Activated naive CD4-positive, alpha-beta T cell treated with anti-CD3 and anti-CD28 coated beads, Interleukin-2, amount 10 ng/mL, durations not matched to agents 7 days and 5 days (primary cell): ENCODE measurements around the gene BCL11A.

Experiments used
- CTCF ChIA-PET: fragments of 350-600 bp; sonication (Branson Sonifier 250); formaldehyde crosslinking; loops from one replicate; lab custom pipeline; 2021; ENCODE audit warnings: antibody characterized with exemption; lab: Charles Lee
- DNase-seq: peaks from one replicate; pipeline ENCODE4 v3.0.0-alpha.2; 2020
- H3K27ac Mint-ChIP-seq: one replicate; pipeline ENCODE4 v1.8.0; 2021; ENCODE audit warnings: mild to moderate bottlenecking, moderate library complexity, mixed read lengths
- H3K27me3 Mint-ChIP-seq: one replicate; pipeline ENCODE4 v1.8.0; 2021; ENCODE audit warnings: mild to moderate bottlenecking, mixed read lengths
- H3K36me3 Mint-ChIP-seq: one replicate; pipeline ENCODE4 v1.8.0; 2021; ENCODE audit warnings: mixed read lengths
- H3K4me1 Mint-ChIP-seq: one replicate; pipeline ENCODE4 v1.8.0; 2021; ENCODE audit warnings: mixed read lengths
- H3K4me3 Mint-ChIP-seq: one replicate; pipeline ENCODE4 v1.8.0; 2021; ENCODE audit warnings: mild to moderate bottlenecking, moderate library complexity, mixed read lengths
- H3K9me3 Mint-ChIP-seq: one replicate; pipeline ENCODE4 v1.8.0; 2021; ENCODE audit warnings: mixed read lengths

Gene BCL11A

DNA sequence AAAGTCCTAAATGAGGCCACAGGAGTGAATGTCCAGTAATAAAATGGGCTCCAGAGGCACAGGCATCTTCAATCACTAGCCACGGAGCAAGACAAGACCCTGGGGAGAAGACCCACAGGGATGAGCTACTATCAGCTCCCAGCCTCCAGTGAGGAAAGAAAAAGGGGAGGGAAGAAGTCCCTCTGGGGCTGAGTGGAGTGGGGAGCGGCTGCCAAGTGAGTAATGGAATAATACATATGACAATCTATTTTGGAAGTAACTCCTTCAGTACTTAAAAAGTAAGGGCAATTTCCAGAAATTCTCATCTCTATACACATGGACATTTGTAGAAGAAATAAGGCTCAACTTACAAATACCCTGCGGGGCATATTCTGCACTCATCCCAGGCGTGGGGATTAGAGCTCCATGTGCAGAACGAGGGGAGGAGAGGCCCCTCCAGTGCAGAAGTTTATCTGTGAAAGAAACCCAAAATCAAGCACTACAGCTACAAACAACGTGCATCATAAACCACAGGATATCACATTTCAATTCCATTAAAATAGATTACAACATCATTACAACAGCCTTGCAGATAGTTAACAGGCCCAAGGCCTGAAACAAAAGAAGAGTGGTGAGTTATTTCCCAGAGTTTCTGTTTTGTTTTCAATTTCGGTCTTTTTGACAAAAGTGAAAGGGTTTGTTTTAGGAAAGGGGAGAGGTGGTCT, 84.9 kb downstream of the BCL11A start:
- H3K4me1 Mint-ChIP-seq: no peaks in the 10 kb centered on the region
- no peak overlapping the region for H3K4me3 Mint-ChIP-seq
- no peak for DNase-seq
- CTCF ChIA-PET: no interaction called here
- H3K9me3 Mint-ChIP-seq: no peaks in the 10 kb centered on the region
- H3K27ac Mint-ChIP-seq: no peak overlapping the region
- H3K27me3 Mint-ChIP-seq: peaks cover 4% of the 10 kb centered on the region
- no peaks in the 10 kb centered on the region for H3K36me3 Mint-ChIP-seq

DNA sequence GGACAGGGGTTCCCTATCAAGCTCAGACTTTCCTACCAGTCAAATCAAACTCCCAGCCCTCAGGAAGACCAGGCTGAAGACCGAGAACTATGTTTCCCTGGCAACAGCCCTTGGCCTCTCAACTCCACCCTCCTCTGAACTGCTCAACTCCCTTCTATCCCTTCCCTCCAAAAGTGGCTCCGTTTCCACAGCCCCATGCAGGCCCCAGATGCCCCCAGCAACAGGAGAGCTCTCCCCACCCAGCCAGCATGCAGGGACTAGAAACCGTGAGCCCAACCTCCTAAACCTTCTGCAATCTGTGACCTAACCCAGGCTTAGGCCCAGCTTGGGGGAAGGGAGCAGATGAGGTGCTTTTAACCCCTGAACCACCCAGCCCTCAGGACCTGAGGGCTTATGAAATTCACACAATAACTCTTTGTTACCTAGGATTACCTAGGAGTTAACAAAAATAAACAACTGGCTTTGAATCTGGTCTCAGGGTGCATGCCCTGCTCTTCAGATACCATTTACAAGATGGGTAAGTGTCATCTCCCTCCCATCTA, 87.2 kb downstream of the BCL11A start:
- H3K4me1 Mint-ChIP-seq: no peaks in the 10 kb centered on the region
- H3K36me3 Mint-ChIP-seq: no peaks in the 10 kb centered on the region
- peaks cover 4% of the 10 kb centered on the region for H3K27me3 Mint-ChIP-seq
- CTCF ChIA-PET: no interaction called here
- no peaks in the 10 kb centered on the region for H3K9me3 Mint-ChIP-seq
- H3K4me3 Mint-ChIP-seq: no peak overlapping the region
- DNase-seq: no peak
- H3K27ac Mint-ChIP-seq: no peak overlapping the region

DNA sequence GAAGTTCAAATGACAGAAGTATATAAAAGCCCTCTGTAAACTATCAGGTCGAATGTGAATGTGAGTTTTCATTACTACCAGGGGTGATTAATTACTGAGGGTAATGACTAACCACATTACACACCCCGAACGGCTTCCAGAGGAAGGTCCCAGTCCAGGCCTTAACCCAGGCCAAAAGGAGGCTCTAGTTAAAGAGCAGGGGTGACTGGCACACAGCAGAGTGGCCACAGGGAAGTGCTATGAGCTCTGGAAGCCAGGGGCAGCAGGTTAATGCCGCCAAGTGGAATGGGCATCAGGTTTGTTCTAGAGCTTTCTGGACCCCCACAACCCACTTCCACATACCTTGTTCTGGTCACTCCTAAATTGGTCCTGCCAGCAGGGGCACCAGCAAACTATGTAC, 87.7 kb downstream of the BCL11A start:
- Mint-ChIP-seq H3K4me3 (no peak overlapping the region), H3K36me3 (no peaks in the 10 kb centered on the region), H3K9me3 (no peaks in the 10 kb centered on the region), H3K27me3 (peaks cover 4% of the 10 kb centered on the region), H3K27ac (no peak overlapping the region), H3K4me1 (no peaks in the 10 kb centered on the region)
- CTCF ChIA-PET: no interaction called here
- no peak for DNase-seq

DNA sequence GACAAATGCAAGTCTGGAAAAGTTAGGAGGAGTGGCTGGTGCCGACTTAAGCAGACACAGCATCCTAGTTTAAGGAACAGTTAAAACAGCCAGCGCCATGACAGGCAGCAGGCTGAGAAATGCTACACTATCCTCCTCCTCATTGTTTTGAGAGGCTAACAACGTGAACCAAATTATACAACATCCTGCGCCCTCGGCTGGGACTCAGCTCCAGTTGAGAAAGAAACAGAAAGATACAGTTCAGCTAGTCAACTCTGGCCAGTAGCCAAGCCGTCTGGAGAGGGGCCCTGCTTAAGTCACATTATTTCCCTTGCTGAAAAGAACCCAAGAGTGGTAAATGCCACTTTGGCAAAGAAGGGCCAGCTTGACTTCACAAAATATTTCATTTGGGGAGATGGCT, 90.2 kb downstream of the BCL11A start:
- DNase-seq: no peak
- no peaks in the 10 kb centered on the region for H3K9me3 Mint-ChIP-seq
- CTCF ChIA-PET: no interaction called here
- H3K4me1 Mint-ChIP-seq: no peaks in the 10 kb centered on the region
- no peaks in the 10 kb centered on the region for H3K36me3 Mint-ChIP-seq
- H3K27ac Mint-ChIP-seq: no peak overlapping the region
- H3K4me3 Mint-ChIP-seq: no peak overlapping the region
- peaks cover 4% of the 10 kb centered on the region for H3K27me3 Mint-ChIP-seq

DNA sequence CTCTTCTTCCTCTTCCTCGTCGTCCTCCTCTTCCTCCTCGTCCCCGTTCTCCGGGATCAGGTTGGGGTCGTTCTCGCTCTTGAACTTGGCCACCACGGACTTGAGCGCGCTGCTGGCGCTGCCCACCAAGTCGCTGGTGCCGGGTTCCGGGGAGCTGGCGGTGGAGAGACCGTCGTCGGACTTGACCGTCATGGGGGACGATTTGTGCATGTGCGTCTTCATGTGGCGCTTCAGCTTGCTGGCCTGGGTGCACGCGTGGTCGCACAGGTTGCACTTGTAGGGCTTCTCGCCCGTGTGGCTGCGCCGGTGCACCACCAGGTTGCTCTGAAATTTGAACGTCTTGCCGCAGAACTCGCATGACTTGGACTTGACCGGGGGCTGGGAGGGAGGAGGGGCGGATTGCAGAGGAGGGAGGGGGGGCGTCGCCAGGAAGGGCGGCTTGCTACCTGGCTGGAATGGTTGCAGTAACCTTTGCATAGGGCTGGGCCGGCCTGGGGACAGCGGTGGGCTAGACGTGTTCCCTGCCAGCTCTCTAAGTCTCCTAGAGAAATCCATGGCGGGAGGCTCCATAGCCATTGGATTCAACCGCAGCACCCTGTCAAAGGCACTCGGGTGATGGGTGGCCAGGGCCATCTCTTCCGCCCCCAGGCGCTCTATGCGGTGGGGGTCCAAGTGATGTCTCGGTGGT, 91.9 kb downstream of the BCL11A start:
- Mint-ChIP-seq H3K27me3 (peaks cover 4% of the 10 kb centered on the region), H3K36me3 (no peaks in the 10 kb centered on the region), H3K4me3 (no peak overlapping the region), H3K4me1 (no peaks in the 10 kb centered on the region), H3K9me3 (no peaks in the 10 kb centered on the region), H3K27ac (no peak overlapping the region)
- CTCF ChIA-PET: no interaction called here
- no peak for DNase-seq

DNA sequence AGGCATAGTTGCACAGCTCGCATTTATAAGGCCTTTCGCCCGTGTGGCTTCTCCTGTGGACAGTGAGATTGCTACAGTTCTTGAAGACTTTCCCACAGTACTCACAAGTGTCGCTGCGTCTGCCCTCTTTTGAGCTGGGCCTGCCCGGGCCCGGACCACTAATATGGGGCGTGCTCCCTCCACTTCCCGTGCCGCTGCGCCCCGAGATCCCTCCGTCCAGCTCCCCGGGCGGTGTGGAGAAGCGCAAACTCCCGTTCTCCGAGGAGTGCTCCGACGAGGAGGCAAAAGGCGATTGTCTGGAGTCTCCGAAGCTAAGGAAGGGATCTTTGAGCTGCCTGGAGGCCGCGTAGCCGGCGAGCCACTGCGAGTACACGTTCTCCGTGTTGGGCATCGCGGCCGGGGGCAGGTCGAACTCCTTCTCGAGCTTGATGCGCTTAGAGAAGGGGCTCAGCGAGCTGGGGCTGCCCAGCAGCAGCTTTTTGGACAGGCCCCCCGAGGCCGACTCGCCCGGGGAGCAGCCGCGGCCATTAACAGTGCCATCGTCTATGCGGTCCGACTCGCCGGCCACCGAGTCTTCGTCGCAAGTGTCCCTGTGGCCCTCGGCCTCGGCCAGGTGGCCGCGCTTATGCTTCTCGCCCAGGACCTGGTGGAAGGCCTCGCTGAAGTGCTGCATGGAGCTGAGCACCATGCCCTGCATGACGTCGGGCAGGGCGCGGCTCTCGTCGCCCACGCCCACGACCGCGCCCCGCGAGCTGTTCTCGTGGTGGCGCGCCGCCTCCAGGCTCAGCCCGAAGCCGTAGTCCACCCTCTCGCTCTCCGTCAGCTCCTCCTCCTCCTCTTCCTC, 92.7 kb downstream of the BCL11A start:
- DNase-seq: no peak
- Mint-ChIP-seq H3K27ac (no peak overlapping the region), H3K27me3 (no peaks in the 10 kb centered on the region), H3K9me3 (no peaks in the 10 kb centered on the region), H3K36me3 (no peaks in the 10 kb centered on the region), H3K4me3 (no peak overlapping the region), H3K4me1 (no peaks in the 10 kb centered on the region)
- CTCF ChIA-PET: no interaction called here

DNA sequence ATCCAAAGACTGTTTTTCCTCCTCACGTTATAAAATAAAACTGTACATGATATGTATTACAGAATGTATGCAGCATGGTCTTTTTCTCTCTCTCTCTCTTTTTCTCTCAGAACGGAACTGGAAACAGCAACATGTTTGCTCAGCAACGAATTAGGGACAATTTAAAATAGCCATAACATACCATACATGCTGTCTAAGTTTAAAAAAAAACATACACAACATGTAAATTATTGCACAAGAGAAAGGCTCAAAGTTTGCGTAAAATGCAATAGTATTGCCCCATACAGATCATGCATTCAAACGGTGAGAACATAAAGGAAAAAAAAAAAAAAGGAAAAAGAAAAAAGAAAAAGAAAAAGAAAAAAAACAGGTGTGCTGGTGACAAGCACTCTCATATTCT, 93.6 kb downstream of the BCL11A start:
- H3K4me3 Mint-ChIP-seq: no peak overlapping the region
- no peaks in the 10 kb centered on the region for H3K4me1 Mint-ChIP-seq
- no peaks in the 10 kb centered on the region for H3K27me3 Mint-ChIP-seq
- DNase-seq: no peak
- CTCF ChIA-PET: no interaction called here
- no peaks in the 10 kb centered on the region for H3K9me3 Mint-ChIP-seq
- no peak overlapping the region for H3K27ac Mint-ChIP-seq
- H3K36me3 Mint-ChIP-seq: no peaks in the 10 kb centered on the region

DNA sequence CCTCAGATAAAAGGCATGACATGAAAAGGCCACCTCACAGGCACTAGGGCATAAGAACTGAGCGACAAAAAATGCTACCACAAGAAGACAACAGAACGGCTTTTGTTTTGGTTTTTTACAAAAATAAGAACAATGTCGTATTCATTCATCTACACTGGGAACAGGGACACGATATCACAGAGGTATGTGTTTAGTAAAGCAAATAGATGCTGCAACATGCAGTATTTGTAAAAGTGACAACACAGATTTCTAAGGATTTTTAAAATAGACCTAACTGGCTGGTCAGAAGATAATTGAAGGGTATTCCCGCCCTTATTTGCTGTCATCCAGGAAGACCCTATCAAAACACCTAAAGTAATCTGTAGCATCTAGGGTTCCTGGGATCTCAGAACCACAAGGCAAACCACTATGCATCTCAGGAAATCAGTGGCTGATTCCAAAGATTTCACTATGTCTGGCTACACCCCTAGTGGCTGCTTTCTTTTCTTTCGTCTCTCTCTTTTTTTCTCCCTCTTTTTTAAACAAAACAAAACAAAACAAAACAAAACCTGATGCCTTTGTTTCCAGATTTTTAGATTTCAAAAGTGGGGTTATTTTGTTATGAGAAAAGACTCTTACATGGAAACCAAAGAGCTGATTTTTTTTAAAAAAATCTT, 97.2 kb downstream of the BCL11A start:
- CTCF ChIA-PET: no interaction called here
- Mint-ChIP-seq H3K27me3 (no peaks in the 10 kb centered on the region), H3K9me3 (no peaks in the 10 kb centered on the region), H3K36me3 (no peaks in the 10 kb centered on the region), H3K4me3 (no peak overlapping the region), H3K27ac (no peak overlapping the region), H3K4me1 (no peaks in the 10 kb centered on the region)
- DNase-seq: no peak

DNA sequence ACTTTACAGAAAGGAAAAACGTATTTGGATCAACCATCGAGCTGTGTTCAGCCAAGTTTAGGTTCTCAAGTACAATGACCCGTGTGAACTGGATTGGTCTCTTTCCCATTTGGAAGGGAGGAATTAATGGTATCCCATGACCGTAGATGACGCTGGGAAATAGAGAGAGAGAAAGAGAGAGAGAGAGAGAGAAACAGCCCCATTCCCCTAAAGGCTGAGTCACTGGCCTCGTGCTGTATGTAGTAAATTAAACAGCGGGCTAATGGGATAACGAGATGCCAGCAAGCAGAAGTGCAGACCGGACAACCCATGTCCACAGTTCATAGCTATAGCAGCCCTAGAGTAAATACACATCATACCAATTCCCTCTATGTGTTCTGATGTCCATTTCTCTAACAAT, 99.6 kb downstream of the BCL11A start:
- DNase-seq: no peak
- Mint-ChIP-seq H3K4me3 (no peak overlapping the region), H3K9me3 (no peaks in the 10 kb centered on the region), H3K27ac (no peak overlapping the region), H3K36me3 (no peaks in the 10 kb centered on the region), H3K27me3 (no peaks in the 10 kb centered on the region), H3K4me1 (no peaks in the 10 kb centered on the region)
- CTCF ChIA-PET: no interaction called here

DNA sequence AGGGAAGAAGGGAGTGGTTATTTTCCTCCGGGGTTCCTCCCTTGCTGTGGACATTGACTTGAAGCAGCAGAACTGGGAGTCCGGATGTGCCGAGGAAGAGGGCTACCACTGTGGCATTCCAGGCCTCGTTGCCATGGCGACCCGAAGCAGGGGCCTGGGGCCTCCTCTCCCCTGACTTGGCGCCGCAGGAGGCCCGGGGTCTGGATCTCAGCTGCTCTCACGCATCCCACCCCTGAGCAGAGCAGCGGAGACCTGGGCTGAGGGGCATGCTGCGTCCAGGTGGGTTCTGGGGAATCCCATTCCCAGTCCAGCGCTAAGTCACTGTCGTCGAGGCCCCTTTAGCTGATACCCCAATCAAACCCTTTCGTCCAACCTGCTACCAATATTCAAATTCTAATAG, 100.2 kb downstream of the BCL11A start:
- Mint-ChIP-seq H3K27me3 (no peaks in the 10 kb centered on the region), H3K27ac (no peak overlapping the region), H3K9me3 (no peaks in the 10 kb centered on the region), H3K36me3 (no peaks in the 10 kb centered on the region), H3K4me1 (no peaks in the 10 kb centered on the region), H3K4me3 (no peak overlapping the region)
- no peak for DNase-seq
- CTCF ChIA-PET: no interaction called here

DNA sequence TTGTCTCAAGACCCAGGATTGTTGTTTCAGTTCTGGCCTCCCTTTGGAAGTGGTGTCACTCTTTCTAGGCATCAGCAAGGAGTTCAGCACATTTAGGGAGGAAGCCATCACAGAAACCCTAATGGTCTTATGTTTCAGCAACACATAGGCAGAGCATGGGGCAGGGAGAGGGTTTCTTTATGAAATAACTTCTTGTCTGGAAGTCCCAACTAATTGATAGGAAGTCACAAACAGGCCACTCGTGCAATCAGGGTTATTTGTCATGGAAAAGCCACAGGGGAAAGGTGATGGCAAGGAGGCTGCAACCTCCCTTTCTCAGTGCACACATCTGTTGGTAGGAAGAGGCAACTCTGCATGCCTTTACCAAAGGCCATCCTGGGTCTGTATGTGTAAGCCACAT, 103.0 kb downstream of the BCL11A start:
- CTCF ChIA-PET: no interaction called here
- Mint-ChIP-seq H3K4me3 (no peak overlapping the region), H3K9me3 (no peaks in the 10 kb centered on the region), H3K27me3 (no peaks in the 10 kb centered on the region), H3K36me3 (no peaks in the 10 kb centered on the region), H3K4me1 (no peaks in the 10 kb centered on the region), H3K27ac (no peak overlapping the region)
- no peak for DNase-seq

DNA sequence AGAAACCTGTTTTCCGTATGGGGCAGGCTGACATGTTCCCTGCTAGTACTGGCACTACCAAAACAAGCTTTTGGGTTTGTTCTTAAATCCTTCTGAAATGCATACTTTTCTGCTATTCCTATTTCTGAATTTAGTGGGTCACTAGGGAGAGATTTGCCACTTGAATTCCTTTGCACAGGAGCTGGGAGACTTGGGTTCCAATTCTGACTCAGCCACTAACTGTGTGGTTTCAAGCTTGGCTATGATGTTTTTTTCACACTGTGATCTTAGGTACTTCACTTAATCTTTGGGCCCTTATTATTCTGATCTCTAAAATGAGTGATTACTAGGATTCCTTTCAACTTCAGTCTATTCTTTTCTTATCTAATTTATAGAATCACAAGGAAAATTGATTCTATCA, 105.5 kb downstream of the BCL11A start:
- CTCF ChIA-PET: no interaction called here
- Mint-ChIP-seq H3K9me3 (no peaks in the 10 kb centered on the region), H3K4me3 (no peak overlapping the region), H3K27ac (no peak overlapping the region), H3K36me3 (no peaks in the 10 kb centered on the region), H3K4me1 (no peaks in the 10 kb centered on the region), H3K27me3 (no peaks in the 10 kb centered on the region)
- DNase-seq: no peak

DNA sequence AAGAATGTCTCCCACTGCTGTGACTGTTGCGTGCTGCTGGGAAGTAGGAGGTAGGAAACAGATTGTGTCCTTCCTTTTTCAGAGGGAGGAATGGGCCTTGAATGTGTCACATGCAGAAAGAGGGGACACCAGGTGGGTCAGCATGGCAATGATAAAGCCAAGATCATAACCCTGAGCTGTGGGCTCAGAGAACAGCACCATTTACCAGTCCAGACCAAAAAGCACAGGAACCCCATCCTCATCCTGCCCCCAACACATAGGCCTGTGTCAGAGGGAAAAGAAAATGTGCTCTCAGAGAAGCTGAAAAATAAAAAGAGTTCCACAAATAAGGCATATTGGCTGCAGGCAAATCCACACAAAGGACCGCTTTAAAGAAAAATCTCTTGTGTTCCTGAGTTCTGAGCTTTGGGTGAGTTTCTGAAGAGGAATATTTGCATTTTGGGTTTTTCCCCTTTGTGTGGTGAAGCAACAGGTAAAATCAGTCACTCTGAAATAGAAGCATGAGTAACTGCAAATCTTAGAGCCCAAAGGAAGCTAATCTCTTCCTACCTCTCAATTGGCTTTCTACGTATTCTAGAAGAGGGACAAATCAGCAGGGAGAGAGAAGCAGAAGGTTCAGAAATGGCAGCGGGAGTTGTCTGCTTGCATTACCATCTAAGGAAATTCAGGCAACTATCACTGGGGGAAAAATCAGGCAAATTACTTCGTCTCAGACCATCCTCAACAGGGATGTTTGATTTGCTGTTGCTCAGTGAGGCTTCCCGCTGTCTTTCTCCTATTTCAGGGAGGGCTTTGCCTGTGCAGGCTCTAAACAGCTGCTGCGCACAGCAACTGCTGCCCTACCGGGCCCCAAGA, 106.8 kb downstream of the BCL11A start:
- Mint-ChIP-seq H3K36me3 (no peaks in the 10 kb centered on the region), H3K27ac (no peak overlapping the region), H3K9me3 (no peaks in the 10 kb centered on the region), H3K4me3 (no peak overlapping the region), H3K4me1 (no peaks in the 10 kb centered on the region), H3K27me3 (no peaks in the 10 kb centered on the region)
- CTCF ChIA-PET: no interaction called here
- no peak for DNase-seq
